Measurements from ENCODE around the gene MREG. TPM values are rescaled to one million over a fixed set of nuclear protein-coding genes. Genes with fewer than 3 reads are reported as not detected.

The MREG gene
- total and polyA plus RNA-seq, 9 donors = 0.85 to 5.4 (median 2.1) TPM

- intact Hi-C loops (cut with DNase I) = no loop called here
- no peak overlapping the region for H3K27ac ChIP-seq
- H3K4me1 ChIP-seq (ENCODE audit: insufficient read depth) = no peaks in the 10 kb centered on the region
- DNase-seq = no peak
- no peak for TF ChIP-seq EP300 (IDR thresholded peaks at IDR 0.05)
- TF ChIP-seq POLR2A (IDR thresholded peaks at IDR 0.05) = no peak
- TF ChIP-seq, protein P1, sequence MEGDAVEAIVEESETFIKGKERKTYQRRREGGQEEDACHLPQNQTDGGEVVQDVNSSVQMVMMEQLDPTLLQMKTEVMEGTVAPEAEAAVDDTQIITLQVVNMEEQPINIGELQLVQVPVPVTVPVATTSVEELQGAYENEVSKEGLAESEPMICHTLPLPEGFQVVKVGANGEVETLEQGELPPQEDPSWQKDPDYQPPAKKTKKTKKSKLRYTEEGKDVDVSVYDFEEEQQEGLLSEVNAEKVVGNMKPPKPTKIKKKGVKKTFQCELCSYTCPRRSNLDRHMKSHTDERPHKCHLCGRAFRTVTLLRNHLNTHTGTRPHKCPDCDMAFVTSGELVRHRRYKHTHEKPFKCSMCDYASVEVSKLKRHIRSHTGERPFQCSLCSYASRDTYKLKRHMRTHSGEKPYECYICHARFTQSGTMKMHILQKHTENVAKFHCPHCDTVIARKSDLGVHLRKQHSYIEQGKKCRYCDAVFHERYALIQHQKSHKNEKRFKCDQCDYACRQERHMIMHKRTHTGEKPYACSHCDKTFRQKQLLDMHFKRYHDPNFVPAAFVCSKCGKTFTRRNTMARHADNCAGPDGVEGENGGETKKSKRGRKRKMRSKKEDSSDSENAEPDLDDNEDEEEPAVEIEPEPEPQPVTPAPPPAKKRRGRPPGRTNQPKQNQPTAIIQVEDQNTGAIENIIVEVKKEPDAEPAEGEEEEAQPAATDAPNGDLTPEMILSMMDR (IDR thresholded peaks at IDR 0.05) = no peak
- H3K9me3 ChIP-seq = no peaks in the 10 kb centered on the region
- WGBS, 3 donors = 91 to 95% (median 92%) methylated on average over 6 of the region's 6 CpGs
- no peak overlapping the region for H3K4me3 ChIP-seq
- H3K27me3 ChIP-seq = no peaks in the 10 kb centered on the region
- no peaks in the 10 kb centered on the region for H3K36me3 ChIP-seq
Measured at GRCh38 chr2:215969131-215969841, 44.1 kb downstream of the MREG start.

GRCh38 chr2:215968499-215968898 lies 44.9 kb downstream of the MREG start:
- no peaks in the 10 kb centered on the region for H3K27me3 ChIP-seq
- intact Hi-C loops (cut with DNase I) = no loop called here
- TF ChIP-seq POLR2A (IDR thresholded peaks at IDR 0.05) (no peak), EP300 (IDR thresholded peaks at IDR 0.05) (no peak)
- TF ChIP-seq, protein P1 (IDR thresholded peaks at IDR 0.05) = no peak
- DNase-seq = no peak
- no peak overlapping the region for H3K4me3 ChIP-seq
- 78 to 98% (median 98%) methylated on average over 3 of the region's 3 CpGs for WGBS, 3 donors
- no peaks in the 10 kb centered on the region for H3K36me3 ChIP-seq
- no peak overlapping the region for H3K27ac ChIP-seq
- no peaks in the 10 kb centered on the region for H3K4me1 ChIP-seq (ENCODE audit: insufficient read depth)
- H3K9me3 ChIP-seq = no peaks in the 10 kb centered on the region

DNA sequence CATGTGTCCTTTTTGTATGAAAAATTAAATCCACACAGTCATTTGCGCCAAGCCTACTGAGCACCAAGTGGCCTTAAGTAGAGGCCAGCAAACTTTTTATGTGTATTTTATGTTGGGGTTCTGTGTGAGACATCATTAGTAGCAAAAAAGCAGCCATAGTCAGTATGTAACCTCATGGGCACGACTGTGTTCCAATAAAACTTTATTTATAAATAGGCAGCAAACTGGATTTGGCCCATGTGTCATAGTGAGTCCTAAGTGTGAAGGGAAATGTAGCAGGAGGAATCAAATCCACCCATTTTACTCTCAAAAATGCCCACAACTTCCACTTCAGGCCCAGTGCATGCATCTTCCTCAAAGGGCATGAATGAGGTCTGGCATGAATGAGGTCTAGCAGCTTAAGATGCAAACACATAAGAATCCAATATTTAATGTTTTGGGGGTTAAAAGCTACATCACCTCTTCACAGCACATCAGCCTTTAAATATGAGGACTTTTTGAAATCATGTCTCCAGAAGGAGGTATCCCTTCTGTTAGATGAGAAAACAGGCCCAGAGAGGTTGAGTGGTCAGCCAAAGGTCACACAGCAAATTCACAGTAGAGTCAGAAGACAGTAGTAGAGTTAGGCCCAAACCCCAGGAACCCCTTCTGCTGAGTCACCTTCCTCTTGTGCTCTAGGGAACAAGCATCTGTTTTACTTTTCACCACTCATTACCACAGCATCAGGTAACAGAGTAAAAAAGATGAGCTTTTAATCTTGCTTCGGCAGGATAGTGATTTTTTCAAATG lies 45.6 kb downstream of the MREG start:
- Histone ChIP-seq H3K27ac (no peak overlapping the region), H3K4me3 (no peak overlapping the region), H3K9me3 (no peaks in the 10 kb centered on the region), H3K36me3 (no peaks in the 10 kb centered on the region), H3K4me1 (ENCODE audit: insufficient read depth) (no peaks in the 10 kb centered on the region), H3K27me3 (no peaks in the 10 kb centered on the region)
- intact Hi-C loops (cut with DNase I) = no loop called here
- WGBS, 3 donors = 89 to 97% (median 91%) methylated on average over 3 of the region's 3 CpGs
- DNase-seq = no peak
- TF ChIP-seq EP300 (IDR thresholded peaks at IDR 0.05) = no peak
- TF ChIP-seq POLR2A (IDR thresholded peaks at IDR 0.05) = no peak
- TF ChIP-seq, protein P1 (IDR thresholded peaks at IDR 0.05) = no peak

DNA sequence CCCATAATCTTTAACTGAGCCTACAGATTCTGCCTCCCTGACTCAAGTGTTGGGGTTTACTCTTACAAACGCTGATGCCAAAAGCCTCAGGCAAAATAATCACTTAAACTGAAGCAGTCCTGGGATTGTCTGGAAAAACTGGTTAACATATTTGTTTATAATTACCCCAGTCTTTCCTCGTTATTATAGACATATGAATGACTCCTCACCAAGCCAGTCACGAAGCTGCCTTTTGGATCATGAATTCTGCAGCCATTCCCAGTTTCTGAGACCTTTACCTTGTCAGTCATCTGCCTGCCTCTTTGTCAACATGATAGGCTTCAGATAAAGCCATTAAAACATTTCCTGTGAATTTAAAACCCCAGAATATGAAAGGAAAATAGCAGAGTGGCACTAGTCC lies 46.4 kb downstream of the MREG start:
- Histone ChIP-seq H3K27me3 (no peaks in the 10 kb centered on the region), H3K9me3 (no peaks in the 10 kb centered on the region), H3K4me3 (no peak overlapping the region), H3K27ac (no peak overlapping the region), H3K4me1 (ENCODE audit: insufficient read depth) (no peaks in the 10 kb centered on the region), H3K36me3 (no peaks in the 10 kb centered on the region)
- intact Hi-C loops (cut with DNase I) = no loop called here
- TF ChIP-seq EP300 (IDR thresholded peaks at IDR 0.05) = no peak
- TF ChIP-seq, protein P1 (IDR thresholded peaks at IDR 0.05) = no peak
- no peak for TF ChIP-seq POLR2A (IDR thresholded peaks at IDR 0.05)
- 76 to 86% (median 81%) methylated on average over 3 of the region's 3 CpGs for WGBS, 3 donors
- no peak for DNase-seq
